GM23338 (cell line): ENCODE measurements around the gene SLC25A24. TPM values are rescaled to one million over a fixed set of nuclear protein-coding genes. Genes with fewer than 3 reads are reported as not detected.

Experiments
- ATAC-seq: fragments of 200-7000 bp; cut with Tn5 transposase; 3 replicates; pipeline ENCODE4 v1.9.1; 2020
- DNase-seq: peaks from one replicate; pipeline ENCODE4 v3.0.0-alpha.2; 2015; ENCODE audit warnings: low spot score
- H2AFZ ChIP-seq: fragments of 200-600 bp; sonication (generic); 2 replicates; pipeline ENCODE4 v1.8.0; 2016; ENCODE audit warnings: antibody characterized with exemption, mild to moderate bottlenecking, moderate library complexity
- H3F3A ChIP-seq: fragments of 200-600 bp; sonication (generic); replicated peaks from 2 replicates; pipeline ENCODE4 v1.8.0; 2017; ENCODE audit warnings: antibody characterized with exemption, mixed run types, low read depth
- H3K27ac ChIP-seq: fragments of 200-600 bp; sonication (generic); 2 replicates; pipeline ENCODE4 v1.6.1; 2016; ENCODE audit warnings: low read depth
- H3K27me3 ChIP-seq: fragments of 200-600 bp; sonication (generic); 2 replicates; pipeline ENCODE4 v1.8.0; 2016; ENCODE audit warnings: mild to moderate bottlenecking, mixed run types, moderate library complexity; ENCODE audit not compliant: insufficient read depth
- H3K36me3 ChIP-seq: fragments of 200-600 bp; sonication (generic); 2 replicates; pipeline ENCODE4 v1.8.0; 2016; ENCODE audit warnings: mild to moderate bottlenecking; ENCODE audit not compliant: insufficient read depth
- H3K4me1 ChIP-seq: fragments of 200-600 bp; sonication (generic); 2 replicates; pipeline ENCODE4 v1.8.0; 2016; ENCODE audit warnings: mild to moderate bottlenecking, moderate library complexity; ENCODE audit not compliant: insufficient read depth
- H3K4me2 ChIP-seq: fragments of 200-600 bp; sonication (generic); 2 replicates; pipeline ENCODE4 v1.7.1; 2017; ENCODE audit warnings: mixed run types
- H3K4me3 ChIP-seq: fragments of 200-600 bp; sonication (generic); 2 replicates; pipeline ENCODE4 v1.6.1; 2016; ENCODE audit warnings: mixed run types
- H3K79me2 ChIP-seq: fragments of 200-600 bp; sonication (generic); replicated peaks from 2 replicates; pipeline ENCODE4 v1.8.0; 2017; ENCODE audit warnings: mild to moderate bottlenecking; ENCODE audit not compliant: insufficient read depth
- H3K9me2 ChIP-seq: fragments of 200-600 bp; sonication (generic); 2 replicates; pipeline ENCODE4 v1.8.0; 2017; ENCODE audit not compliant: insufficient read depth
- H4K20me1 ChIP-seq: fragments of 200-600 bp; sonication (generic); replicated peaks from 2 replicates; pipeline ENCODE4 v1.8.0; 2017; ENCODE audit warnings: mild to moderate bottlenecking; ENCODE audit not compliant: insufficient read depth
- H3K27ac Mint-ChIP-seq: 2 replicates; pipeline ENCODE4 v1.8.0; 2020; ENCODE audit warnings: inconsistent platforms, mild to moderate bottlenecking, moderate library complexity, mixed read lengths
- H3K27me3 Mint-ChIP-seq: 3 replicates; pipeline ENCODE4 v1.8.0; 2022; ENCODE audit warnings: low read depth, mild to moderate bottlenecking, moderate library complexity, mixed read lengths, inconsistent platforms; ENCODE audit not compliant: insufficient read depth, poor library complexity
- H3K36me3 Mint-ChIP-seq: 3 replicates; pipeline ENCODE4 v1.8.0; 2021; ENCODE audit warnings: low read depth, mild to moderate bottlenecking, inconsistent platforms, moderate library complexity, mixed read lengths
- H3K4me1 Mint-ChIP-seq: 3 replicates; pipeline ENCODE4 v1.8.0; 2020; ENCODE audit warnings: mild to moderate bottlenecking, inconsistent platforms, mixed read lengths
- H3K4me3 Mint-ChIP-seq: 3 replicates; pipeline ENCODE4 v1.8.0; 2021; ENCODE audit warnings: moderate library complexity, mild to moderate bottlenecking, inconsistent platforms, mixed read lengths
- H3K9me3 Mint-ChIP-seq: 3 replicates; pipeline ENCODE4 v1.8.0; 2020; ENCODE audit warnings: moderate library complexity, mild to moderate bottlenecking, inconsistent platforms, mixed read lengths
- CREB1 ChIP-seq: fragments of 250-450 bp; sonication (Bioruptor Pico); IDR thresholded peaks from 2 replicates; pipeline ENCODE4 v1.5.0; 2020; ENCODE audit warnings: low read depth, mild to moderate bottlenecking, moderate library complexity
- EZH2phosphoT487 ChIP-seq: fragments of 200-600 bp; sonication (generic); IDR thresholded peaks from one replicate; pipeline ENCODE4 v1.8.1; 2018; ENCODE audit warnings: antibody characterized with exemption; ENCODE audit not compliant: unreplicated experiment
- JUNB ChIP-seq: IDR thresholded peaks from one replicate; pipeline ENCODE4 v1.6.1; 2016; ENCODE audit warnings: antibody characterized with exemption; ENCODE audit not compliant: unreplicated experiment
- NANOG ChIP-seq: IDR thresholded peaks from 2 replicates; pipeline ENCODE4 v1.6.1; 2016; ENCODE audit warnings: antibody characterized with exemption, borderline replicate concordance
- POLR2AphosphoS5 ChIP-seq: IDR thresholded peaks from 2 replicates; pipeline ENCODE4 v1.6.1; 2016; ENCODE audit warnings: antibody characterized with exemption, low read depth
- STAT1 ChIP-seq: IDR thresholded peaks from one replicate; pipeline ENCODE4 v1.6.1; 2016; ENCODE audit warnings: antibody characterized with exemption; ENCODE audit not compliant: unreplicated experiment
- ZNF114 ChIP-seq: fragments of 250-450 bp; sonication (Bioruptor Pico); IDR thresholded peaks from 2 replicates; pipeline ENCODE4 v1.5.0; 2020; ENCODE audit warnings: mild to moderate bottlenecking, moderate library complexity
- ZNF331 ChIP-seq: fragments of 250-450 bp; sonication (Bioruptor Pico); IDR thresholded peaks from 2 replicates; pipeline ENCODE4 v1.5.0; 2020; ENCODE audit warnings: low read depth, mild to moderate bottlenecking, moderate library complexity
- polyA plus RNA-seq: library from polyadenylated mRNA; unstranded; fragments of >200 nt; fragmentation: Nextera tagmentation; extraction: Ambion mirVana; gene quantifications from 2 replicates; pipeline ENCODE4 v1.2.1, GENCODE V29; 2016
- total RNA-seq: library from RNA; depleted of rRNA; stranded (reverse); fragments of >200 nt; shearing (Covaris generic); gene quantifications from 2 replicates; pipeline ENCODE4 v1.2.3, GENCODE V29; 2014
- TF ChIP-seq, protein P1 (sequence below): IDR thresholded peaks from 2 replicates; pipeline ENCODE4 v1.6.1; 2016; ENCODE audit warnings: antibody characterized with exemption
- TF ChIP-seq, protein P2 (sequence below): fragments of 250-450 bp; sonication (Bioruptor Pico); IDR thresholded peaks from 2 replicates; pipeline ENCODE4 v1.5.0; 2020; ENCODE audit warnings: mild to moderate bottlenecking, moderate library complexity
- TF ChIP-seq, protein P3 (sequence below), 2 experiments: fragments of 200-600 bp in 1 of 2; sonication (generic) in 1 of 2; conservative IDR thresholded peaks; 2 replicates each; pipeline versions ENCODE4 v1.5.1 to v1.6.1; 2016 to 2017; ENCODE audit warnings: antibody characterized with exemption in 2 of 2, low read depth in 2 of 2, mild to moderate bottlenecking in 2 of 2, moderate library complexity in 1 of 2
- TF ChIP-seq, protein P4 (sequence below): IDR thresholded peaks from one replicate; pipeline ENCODE4 v1.6.1; 2018; ENCODE audit warnings: antibody characterized with exemption; ENCODE audit not compliant: unreplicated experiment

Gene SLC25A24
- total and polyA plus RNA-seq, 2 experiments from 2014 or later: 17.4 to 46.0 TPM

DNA sequence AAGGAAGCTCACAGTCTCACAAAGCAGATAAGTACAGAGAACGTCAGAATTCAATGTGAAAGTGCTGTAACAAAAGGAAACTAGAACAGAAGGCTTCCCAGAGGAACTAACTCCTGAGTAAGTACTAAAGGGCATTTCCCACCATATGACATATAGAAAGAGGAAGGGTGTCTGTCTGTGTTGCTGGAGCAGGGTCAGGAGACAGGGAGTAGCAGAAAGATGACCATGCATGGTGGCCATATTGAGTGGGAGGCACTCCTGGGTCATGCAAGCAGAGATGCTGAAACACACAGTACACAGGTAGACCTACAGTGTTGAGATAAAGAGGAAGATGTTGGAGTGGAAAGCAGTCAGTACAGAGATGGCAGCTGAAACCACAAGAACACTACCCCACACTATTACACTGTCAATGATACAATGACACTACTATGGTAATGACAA, 47.3 kb downstream of the SLC25A24 start:
- H3K4me3 ChIP-seq: no peak overlapping the region
- Mint-ChIP-seq H3K4me3 (no peak overlapping the region), H3K9me3 (no peaks in the 10 kb centered on the region), H3K27me3 (no peaks in the 10 kb centered on the region), H3K4me1 (no peaks in the 10 kb centered on the region), H3K27ac (no peak overlapping the region), H3K36me3 (peaks cover 30% of the 10 kb centered on the region)
- no peak overlapping the region for H3K27ac ChIP-seq
- no peaks in the 10 kb centered on the region; the same call in 1 of the 2 replicates for H3K36me3 ChIP-seq
- ATAC-seq: no peak
- no peaks in the 10 kb centered on the region for H3K79me2 ChIP-seq
- H3K4me1 ChIP-seq: no peaks in the 10 kb centered on the region
- no peak for DNase-seq
- H3K9me2 ChIP-seq: no peaks in the 10 kb centered on the region
- TF ChIP-seq NANOG: no peak
- TF ChIP-seq JUNB: no peak
- no peak for TF ChIP-seq ZNF114 (CRISPR knock-in tag)
- TF ChIP-seq ZNF331: no peak
- TF ChIP-seq CREB1 (CRISPR knock-in tag): no peak
- TF ChIP-seq, protein P1, sequence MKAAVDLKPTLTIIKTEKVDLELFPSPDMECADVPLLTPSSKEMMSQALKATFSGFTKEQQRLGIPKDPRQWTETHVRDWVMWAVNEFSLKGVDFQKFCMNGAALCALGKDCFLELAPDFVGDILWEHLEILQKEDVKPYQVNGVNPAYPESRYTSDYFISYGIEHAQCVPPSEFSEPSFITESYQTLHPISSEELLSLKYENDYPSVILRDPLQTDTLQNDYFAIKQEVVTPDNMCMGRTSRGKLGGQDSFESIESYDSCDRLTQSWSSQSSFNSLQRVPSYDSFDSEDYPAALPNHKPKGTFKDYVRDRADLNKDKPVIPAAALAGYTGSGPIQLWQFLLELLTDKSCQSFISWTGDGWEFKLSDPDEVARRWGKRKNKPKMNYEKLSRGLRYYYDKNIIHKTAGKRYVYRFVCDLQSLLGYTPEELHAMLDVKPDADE: no peak
- TF ChIP-seq, protein P2, sequence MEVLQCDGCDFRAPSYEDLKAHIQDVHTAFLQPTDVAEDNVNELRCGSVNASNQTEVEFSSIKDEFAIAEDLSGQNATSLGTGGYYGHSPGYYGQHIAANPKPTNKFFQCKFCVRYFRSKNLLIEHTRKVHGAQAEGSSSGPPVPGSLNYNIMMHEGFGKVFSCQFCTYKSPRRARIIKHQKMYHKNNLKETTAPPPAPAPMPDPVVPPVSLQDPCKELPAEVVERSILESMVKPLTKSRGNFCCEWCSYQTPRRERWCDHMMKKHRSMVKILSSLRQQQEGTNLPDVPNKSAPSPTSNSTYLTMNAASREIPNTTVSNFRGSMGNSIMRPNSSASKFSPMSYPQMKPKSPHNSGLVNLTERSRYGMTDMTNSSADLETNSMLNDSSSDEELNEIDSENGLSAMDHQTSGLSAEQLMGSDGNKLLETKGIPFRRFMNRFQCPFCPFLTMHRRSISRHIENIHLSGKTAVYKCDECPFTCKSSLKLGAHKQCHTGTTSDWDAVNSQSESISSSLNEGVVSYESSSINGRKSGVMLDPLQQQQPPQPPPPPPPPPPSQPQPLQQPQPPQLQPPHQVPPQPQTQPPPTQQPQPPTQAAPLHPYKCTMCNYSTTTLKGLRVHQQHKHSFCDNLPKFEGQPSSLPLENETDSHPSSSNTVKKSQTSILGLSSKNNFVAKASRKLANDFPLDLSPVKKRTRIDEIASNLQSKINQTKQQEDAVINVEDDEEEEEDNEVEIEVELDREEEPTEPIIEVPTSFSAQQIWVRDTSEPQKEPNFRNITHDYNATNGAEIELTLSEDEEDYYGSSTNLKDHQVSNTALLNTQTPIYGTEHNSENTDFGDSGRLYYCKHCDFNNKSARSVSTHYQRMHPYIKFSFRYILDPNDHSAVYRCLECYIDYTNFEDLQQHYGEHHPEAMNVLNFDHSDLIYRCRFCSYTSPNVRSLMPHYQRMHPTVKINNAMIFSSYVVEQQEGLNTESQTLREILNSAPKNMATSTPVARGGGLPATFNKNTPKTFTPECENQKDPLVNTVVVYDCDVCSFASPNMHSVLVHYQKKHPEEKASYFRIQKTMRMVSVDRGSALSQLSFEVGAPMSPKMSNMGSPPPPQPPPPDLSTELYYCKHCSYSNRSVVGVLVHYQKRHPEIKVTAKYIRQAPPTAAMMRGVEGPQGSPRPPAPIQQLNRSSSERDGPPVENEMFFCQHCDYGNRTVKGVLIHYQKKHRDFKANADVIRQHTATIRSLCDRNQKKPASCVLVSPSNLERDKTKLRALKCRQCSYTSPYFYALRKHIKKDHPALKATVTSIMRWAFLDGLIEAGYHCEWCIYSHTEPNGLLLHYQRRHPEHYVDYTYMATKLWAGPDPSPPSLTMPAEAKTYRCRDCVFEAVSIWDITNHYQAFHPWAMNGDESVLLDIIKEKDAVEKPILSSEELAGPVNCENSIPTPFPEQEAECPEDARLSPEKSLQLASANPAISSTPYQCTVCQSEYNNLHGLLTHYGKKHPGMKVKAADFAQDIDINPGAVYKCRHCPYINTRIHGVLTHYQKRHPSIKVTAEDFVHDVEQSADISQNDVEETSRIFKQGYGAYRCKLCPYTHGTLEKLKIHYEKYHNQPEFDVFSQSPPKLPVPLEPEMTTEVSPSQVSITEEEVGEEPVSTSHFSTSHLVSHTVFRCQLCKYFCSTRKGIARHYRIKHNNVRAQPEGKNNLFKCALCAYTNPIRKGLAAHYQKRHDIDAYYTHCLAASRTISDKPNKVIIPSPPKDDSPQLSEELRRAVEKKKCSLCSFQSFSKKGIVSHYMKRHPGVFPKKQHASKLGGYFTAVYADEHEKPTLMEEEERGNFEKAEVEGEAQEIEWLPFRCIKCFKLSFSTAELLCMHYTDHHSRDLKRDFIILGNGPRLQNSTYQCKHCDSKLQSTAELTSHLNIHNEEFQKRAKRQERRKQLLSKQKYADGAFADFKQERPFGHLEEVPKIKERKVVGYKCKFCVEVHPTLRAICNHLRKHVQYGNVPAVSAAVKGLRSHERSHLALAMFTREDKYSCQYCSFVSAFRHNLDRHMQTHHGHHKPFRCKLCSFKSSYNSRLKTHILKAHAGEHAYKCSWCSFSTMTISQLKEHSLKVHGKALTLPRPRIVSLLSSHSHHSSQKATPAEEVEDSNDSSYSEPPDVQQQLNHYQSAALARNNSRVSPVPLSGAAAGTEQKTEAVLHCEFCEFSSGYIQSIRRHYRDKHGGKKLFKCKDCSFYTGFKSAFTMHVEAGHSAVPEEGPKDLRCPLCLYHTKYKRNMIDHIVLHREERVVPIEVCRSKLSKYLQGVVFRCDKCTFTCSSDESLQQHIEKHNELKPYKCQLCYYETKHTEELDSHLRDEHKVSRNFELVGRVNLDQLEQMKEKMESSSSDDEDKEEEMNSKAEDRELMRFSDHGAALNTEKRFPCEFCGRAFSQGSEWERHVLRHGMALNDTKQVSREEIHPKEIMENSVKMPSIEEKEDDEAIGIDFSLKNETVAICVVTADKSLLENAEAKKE (CRISPR knock-in tag): no peak
- TF ChIP-seq, protein P3, sequence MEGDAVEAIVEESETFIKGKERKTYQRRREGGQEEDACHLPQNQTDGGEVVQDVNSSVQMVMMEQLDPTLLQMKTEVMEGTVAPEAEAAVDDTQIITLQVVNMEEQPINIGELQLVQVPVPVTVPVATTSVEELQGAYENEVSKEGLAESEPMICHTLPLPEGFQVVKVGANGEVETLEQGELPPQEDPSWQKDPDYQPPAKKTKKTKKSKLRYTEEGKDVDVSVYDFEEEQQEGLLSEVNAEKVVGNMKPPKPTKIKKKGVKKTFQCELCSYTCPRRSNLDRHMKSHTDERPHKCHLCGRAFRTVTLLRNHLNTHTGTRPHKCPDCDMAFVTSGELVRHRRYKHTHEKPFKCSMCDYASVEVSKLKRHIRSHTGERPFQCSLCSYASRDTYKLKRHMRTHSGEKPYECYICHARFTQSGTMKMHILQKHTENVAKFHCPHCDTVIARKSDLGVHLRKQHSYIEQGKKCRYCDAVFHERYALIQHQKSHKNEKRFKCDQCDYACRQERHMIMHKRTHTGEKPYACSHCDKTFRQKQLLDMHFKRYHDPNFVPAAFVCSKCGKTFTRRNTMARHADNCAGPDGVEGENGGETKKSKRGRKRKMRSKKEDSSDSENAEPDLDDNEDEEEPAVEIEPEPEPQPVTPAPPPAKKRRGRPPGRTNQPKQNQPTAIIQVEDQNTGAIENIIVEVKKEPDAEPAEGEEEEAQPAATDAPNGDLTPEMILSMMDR (conservative IDR thresholded peaks at IDR 0.05; ENCODE audit: low read depth in 2 of 2): no peak
- TF ChIP-seq STAT1: no peak
- no peak for TF ChIP-seq EZH2phosphoT487
- TF ChIP-seq POLR2AphosphoS5: no peak
- TF ChIP-seq, protein P4, sequence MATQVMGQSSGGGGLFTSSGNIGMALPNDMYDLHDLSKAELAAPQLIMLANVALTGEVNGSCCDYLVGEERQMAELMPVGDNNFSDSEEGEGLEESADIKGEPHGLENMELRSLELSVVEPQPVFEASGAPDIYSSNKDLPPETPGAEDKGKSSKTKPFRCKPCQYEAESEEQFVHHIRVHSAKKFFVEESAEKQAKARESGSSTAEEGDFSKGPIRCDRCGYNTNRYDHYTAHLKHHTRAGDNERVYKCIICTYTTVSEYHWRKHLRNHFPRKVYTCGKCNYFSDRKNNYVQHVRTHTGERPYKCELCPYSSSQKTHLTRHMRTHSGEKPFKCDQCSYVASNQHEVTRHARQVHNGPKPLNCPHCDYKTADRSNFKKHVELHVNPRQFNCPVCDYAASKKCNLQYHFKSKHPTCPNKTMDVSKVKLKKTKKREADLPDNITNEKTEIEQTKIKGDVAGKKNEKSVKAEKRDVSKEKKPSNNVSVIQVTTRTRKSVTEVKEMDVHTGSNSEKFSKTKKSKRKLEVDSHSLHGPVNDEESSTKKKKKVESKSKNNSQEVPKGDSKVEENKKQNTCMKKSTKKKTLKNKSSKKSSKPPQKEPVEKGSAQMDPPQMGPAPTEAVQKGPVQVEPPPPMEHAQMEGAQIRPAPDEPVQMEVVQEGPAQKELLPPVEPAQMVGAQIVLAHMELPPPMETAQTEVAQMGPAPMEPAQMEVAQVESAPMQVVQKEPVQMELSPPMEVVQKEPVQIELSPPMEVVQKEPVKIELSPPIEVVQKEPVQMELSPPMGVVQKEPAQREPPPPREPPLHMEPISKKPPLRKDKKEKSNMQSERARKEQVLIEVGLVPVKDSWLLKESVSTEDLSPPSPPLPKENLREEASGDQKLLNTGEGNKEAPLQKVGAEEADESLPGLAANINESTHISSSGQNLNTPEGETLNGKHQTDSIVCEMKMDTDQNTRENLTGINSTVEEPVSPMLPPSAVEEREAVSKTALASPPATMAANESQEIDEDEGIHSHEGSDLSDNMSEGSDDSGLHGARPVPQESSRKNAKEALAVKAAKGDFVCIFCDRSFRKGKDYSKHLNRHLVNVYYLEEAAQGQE: no peak
- no peak overlapping the region for H3K4me2 ChIP-seq
- no peak overlapping the region for H2AFZ ChIP-seq
- no peaks in the 10 kb centered on the region for H3K27me3 ChIP-seq
- H4K20me1 ChIP-seq: no peaks in the 10 kb centered on the region
- H3F3A ChIP-seq: no peaks in the 10 kb centered on the region
